Activated CD4-positive, alpha-beta T cell treated with anti-CD3 and anti-CD28 coated beads, Interleukin-2, amount 50 U/mL, for 48 hours (primary cell): Measurements from ENCODE around the gene ASS1.

Experiments used
- DNase-seq, 2 experiments: peaks; one replicate each; pipeline ENCODE4 v3.0.0-alpha.2; 2020

The ASS1 gene

GRCh38 chr9:130458027-130458803 lies 13.5 kb downstream of the ASS1 start:
- no peak for DNase-seq

GRCh38 chr9:130458804-130459067 lies 14.0 kb downstream of the ASS1 start:
- DNase-seq: no peak

GRCh38 chr9:130459151-130459550 lies 14.4 kb downstream of the ASS1 start:
- no peak for DNase-seq

- no peak for DNase-seq
Observed at GRCh38 chr9:130459941-130460669, 15.3 kb downstream of the ASS1 start.

- peak; percentile 71 to 77 for DNase-seq
Observed at GRCh38 chr9:130461218-130461630, 16.5 kb downstream of the ASS1 start.

GRCh38 chr9:130461731-130462130 lies 17.0 kb downstream of the ASS1 start:
- no peak for DNase-seq

GRCh38 chr9:130462685-130463540 lies 18.2 kb downstream of the ASS1 start:
- no peak for DNase-seq

GRCh38 chr9:130463763-130464745 lies 19.3 kb downstream of the ASS1 start:
- DNase-seq: no peak

GRCh38 chr9:130465383-130466096 lies 20.8 kb downstream of the ASS1 start:
- no peak for DNase-seq

- DNase-seq: no peak
Observed at GRCh38 chr9:130466537-130467217, 21.9 kb downstream of the ASS1 start.

GRCh38 chr9:130467316-130467715 lies 22.6 kb downstream of the ASS1 start:
- no peak for DNase-seq

GRCh38 chr9:130468566-130468965 lies 23.8 kb downstream of the ASS1 start:
- DNase-seq: no peak

- no peak for DNase-seq
Observed at GRCh38 chr9:130470269-130470668, 25.5 kb downstream of the ASS1 start.

- no peak for DNase-seq
Observed at GRCh38 chr9:130470950-130471349, 26.2 kb downstream of the ASS1 start.

- DNase-seq: no peak
Observed at GRCh38 chr9:130471411-130472183, 26.8 kb downstream of the ASS1 start.

GRCh38 chr9:130472184-130472705 lies 27.5 kb downstream of the ASS1 start:
- DNase-seq: no peak

- no peak for DNase-seq
Observed at GRCh38 chr9:130473009-130473408, 28.2 kb downstream of the ASS1 start.

- DNase-seq: no peak
Observed at GRCh38 chr9:130473566-130473965, 28.8 kb downstream of the ASS1 start.

GRCh38 chr9:130474106-130474505 lies 29.3 kb downstream of the ASS1 start:
- DNase-seq: no peak

GRCh38 chr9:130476151-130476730 lies 31.5 kb downstream of the ASS1 start:
- no peak for DNase-seq
